HL-60 (cell line): ENCODE measurements around the gene ANXA3.

ENCODE experiments used
- DNase-seq, 2 experiments: peaks; one replicate each; pipeline ENCODE4 v3.0.0-alpha.2; 2010 to 2020; ENCODE audit warnings: low read depth in 1 of 2, low spot score in 1 of 2
- H3K27ac ChIP-seq: fragments of 250-450 bp; sonication (Bioruptor Pico); replicated peaks from 2 replicates; pipeline ENCODE4 v1.5.1; 2020; ENCODE audit warnings: mild to moderate bottlenecking, moderate library complexity
- H3K27me3 ChIP-seq: fragments of 250-450 bp; sonication (Bioruptor Pico); 2 replicates; pipeline ENCODE4 v1.5.1; 2021; ENCODE audit warnings: mild to moderate bottlenecking, moderate library complexity; ENCODE audit not compliant: insufficient read depth, poor library complexity, severe bottlenecking
- H3K4me3 ChIP-seq: replicated peaks from 2 replicates; pipeline ENCODE4 v1.5.1; 2011; ENCODE audit warnings: mild to moderate bottlenecking, control low read depth, low read length; ENCODE audit not compliant: insufficient read depth
- GABPA ChIP-seq: IDR thresholded peaks from 2 replicates; pipeline ENCODE4 v1.6.1; 2012; ENCODE audit warnings: low read depth
- POLR2AphosphoS5 ChIP-seq: IDR thresholded peaks from 2 replicates; pipeline ENCODE4 v1.6.1; 2012; ENCODE audit warnings: low read depth
- SPI1 ChIP-seq: IDR thresholded peaks from 2 replicates; pipeline ENCODE4 v1.6.1; 2012; ENCODE audit warnings: low read depth, mild to moderate bottlenecking, borderline replicate concordance
- TF ChIP-seq, protein P1 (sequence below): IDR thresholded peaks from one replicate; pipeline ENCODE4 v1.5.1; 2011; ENCODE audit warnings: low read length, control low read depth, inconsistent platforms; ENCODE audit not compliant: insufficient read depth
- TF ChIP-seq, protein P2 (sequence below): IDR thresholded peaks from 2 replicates; pipeline ENCODE4 v1.6.1; 2012; ENCODE audit warnings: low read depth; ENCODE audit not compliant: insufficient replicate concordance

ANXA3 gene

GRCh38 chr4:78645853-78646757 is 94.5 kb downstream of the ANXA3 start:
- peak in 1 of 2 experiments; percentile 63 for DNase-seq
- Histone ChIP-seq H3K4me3 (no peak overlapping the region; the same call in 1 of the 2 replicates), H3K27ac (peak overlapping the region; percentile 55), H3K27me3 (no peaks in the 10 kb centered on the region)
- TF ChIP-seq GABPA = no peak
- TF ChIP-seq, protein P1, sequence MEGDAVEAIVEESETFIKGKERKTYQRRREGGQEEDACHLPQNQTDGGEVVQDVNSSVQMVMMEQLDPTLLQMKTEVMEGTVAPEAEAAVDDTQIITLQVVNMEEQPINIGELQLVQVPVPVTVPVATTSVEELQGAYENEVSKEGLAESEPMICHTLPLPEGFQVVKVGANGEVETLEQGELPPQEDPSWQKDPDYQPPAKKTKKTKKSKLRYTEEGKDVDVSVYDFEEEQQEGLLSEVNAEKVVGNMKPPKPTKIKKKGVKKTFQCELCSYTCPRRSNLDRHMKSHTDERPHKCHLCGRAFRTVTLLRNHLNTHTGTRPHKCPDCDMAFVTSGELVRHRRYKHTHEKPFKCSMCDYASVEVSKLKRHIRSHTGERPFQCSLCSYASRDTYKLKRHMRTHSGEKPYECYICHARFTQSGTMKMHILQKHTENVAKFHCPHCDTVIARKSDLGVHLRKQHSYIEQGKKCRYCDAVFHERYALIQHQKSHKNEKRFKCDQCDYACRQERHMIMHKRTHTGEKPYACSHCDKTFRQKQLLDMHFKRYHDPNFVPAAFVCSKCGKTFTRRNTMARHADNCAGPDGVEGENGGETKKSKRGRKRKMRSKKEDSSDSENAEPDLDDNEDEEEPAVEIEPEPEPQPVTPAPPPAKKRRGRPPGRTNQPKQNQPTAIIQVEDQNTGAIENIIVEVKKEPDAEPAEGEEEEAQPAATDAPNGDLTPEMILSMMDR = no peak
- no peak for TF ChIP-seq POLR2AphosphoS5
- no peak for TF ChIP-seq SPI1

- Histone ChIP-seq H3K27me3 (no peaks in the 10 kb centered on the region), H3K4me3 (no peak overlapping the region), H3K27ac (no peak overlapping the region)
- DNase-seq = no peak
- TF ChIP-seq, protein P1 = no peak
- TF ChIP-seq GABPA = no peak
- TF ChIP-seq, protein P2, sequence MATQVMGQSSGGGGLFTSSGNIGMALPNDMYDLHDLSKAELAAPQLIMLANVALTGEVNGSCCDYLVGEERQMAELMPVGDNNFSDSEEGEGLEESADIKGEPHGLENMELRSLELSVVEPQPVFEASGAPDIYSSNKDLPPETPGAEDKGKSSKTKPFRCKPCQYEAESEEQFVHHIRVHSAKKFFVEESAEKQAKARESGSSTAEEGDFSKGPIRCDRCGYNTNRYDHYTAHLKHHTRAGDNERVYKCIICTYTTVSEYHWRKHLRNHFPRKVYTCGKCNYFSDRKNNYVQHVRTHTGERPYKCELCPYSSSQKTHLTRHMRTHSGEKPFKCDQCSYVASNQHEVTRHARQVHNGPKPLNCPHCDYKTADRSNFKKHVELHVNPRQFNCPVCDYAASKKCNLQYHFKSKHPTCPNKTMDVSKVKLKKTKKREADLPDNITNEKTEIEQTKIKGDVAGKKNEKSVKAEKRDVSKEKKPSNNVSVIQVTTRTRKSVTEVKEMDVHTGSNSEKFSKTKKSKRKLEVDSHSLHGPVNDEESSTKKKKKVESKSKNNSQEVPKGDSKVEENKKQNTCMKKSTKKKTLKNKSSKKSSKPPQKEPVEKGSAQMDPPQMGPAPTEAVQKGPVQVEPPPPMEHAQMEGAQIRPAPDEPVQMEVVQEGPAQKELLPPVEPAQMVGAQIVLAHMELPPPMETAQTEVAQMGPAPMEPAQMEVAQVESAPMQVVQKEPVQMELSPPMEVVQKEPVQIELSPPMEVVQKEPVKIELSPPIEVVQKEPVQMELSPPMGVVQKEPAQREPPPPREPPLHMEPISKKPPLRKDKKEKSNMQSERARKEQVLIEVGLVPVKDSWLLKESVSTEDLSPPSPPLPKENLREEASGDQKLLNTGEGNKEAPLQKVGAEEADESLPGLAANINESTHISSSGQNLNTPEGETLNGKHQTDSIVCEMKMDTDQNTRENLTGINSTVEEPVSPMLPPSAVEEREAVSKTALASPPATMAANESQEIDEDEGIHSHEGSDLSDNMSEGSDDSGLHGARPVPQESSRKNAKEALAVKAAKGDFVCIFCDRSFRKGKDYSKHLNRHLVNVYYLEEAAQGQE = no peak
- no peak for TF ChIP-seq POLR2AphosphoS5
- no peak for TF ChIP-seq SPI1
Measured at GRCh38 chr4:78647272-78647671, 95.7 kb downstream of the ANXA3 start.

- H3K27ac ChIP-seq = no peak overlapping the region
- TF ChIP-seq POLR2AphosphoS5 (no peak), SPI1 (no peak), GABPA (no peak)
- TF ChIP-seq, protein P1 = no peak
- TF ChIP-seq, protein P2 = no peak
- H3K4me3 ChIP-seq = no peak overlapping the region
Measured at GRCh38 chr4:78648640-78649363, 97.2 kb downstream of the ANXA3 start.

More at GRCh38 chr4:78648640-78649363, 97.2 kb downstream of the ANXA3 start:
- no peaks in the 10 kb centered on the region for H3K27me3 ChIP-seq
- DNase-seq = no peak
